ENCODE results near the gene TARP.
"Not testable (repeated sequence)": the region's sequence is repeated elsewhere in the genome, so short reads cannot be mapped to it uniquely, and the experiment has no call there.

The TARP gene

DNA sequence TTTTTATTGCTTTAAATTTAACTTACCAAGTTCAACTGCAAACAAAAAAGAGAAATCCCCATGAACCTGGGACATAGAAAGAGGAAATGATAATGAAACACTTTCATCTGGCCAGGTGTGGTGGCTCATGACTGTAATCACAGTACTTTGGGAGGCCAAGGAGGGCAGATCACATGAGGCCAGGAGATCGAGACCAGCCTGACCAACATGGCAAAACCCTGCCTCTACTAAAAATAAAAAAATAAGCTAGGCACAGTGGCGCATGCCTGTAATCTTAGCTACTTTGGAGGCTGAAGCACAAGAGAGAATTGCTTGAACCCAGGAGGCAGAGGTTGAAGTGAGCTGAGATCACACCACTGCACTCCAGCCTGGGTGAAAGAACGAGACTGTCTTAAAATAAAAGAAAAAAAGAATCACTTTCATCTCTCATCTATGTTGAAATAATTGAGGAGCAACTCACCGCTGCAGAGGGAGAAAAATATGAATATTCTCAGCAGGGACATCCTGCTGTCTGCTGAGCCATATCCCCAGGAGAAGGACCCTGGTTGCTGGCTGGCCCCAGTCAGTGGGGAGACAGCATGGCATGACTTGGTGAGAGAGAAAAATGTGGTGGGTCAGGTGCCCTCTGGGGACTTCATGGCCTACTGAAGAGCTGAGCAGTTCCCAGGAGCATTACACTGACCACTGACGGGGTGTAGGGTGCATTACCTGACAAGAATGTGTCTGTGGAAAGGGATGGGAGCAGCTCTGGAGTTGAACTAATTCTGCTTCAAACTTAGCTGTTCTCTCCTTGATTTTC lies 22.8 kb upstream of the TARP start:
- no peak for DNase-seq

DNA sequence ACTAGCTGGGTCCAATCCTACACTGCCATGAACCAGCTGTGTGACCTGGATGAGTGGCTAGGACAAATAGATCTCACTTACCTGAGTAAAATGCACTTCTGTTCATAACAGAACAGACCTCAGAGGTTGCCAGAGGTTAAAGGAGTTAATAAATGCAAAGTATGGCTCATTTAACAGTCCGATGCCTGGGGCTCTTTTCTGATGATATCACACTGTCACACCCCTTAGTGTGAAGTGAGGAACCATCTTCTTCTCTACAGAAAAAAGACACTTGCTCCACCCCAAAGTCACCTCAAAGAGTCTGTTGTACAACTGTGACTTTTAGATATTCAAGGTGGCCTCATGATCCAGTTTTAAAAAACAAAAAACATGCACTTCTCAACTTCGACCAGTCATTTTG lies 21.5 kb upstream of the TARP start:
- DNase-seq, result no peak

DNA sequence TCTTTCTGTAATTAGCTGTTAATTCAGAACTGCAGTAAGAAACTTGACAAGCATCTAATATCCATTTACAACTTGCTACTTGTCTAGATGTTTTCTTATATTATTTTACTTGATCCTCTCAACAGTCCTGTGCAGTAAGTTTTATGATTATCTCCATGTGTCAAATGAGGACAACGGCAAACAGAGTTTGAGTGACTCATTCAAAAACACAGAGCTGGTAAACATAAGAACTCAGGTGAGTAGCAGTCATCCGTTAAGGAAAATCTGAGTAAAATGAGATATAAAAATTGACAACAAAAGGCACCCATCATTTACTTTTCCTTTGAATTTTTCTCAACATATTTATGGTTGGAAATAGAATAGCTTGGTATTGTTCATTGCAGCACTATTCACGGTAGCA lies 19.0 kb upstream of the TARP start:
- DNase-seq, result no peak

DNA sequence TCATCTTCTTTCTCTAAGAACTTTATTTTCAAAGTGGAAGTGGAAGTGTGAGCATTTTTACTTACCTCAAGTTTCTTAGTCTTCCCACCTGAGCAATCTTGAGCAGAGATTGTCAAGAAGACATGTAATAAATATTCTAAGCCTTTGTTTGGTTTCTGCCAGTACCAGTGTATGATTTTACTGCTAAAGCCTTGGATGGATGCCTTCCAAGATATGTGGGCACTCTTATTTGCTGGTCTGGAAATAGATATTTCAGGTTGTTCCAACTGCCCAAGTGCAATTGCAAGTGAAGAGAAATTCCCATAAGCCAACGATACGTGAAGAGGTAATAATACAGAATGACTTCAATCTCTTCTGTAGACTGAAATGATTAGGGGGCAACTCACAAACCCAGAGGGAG lies 18.2 kb upstream of the TARP start:
- DNase-seq, result no peak

DNA sequence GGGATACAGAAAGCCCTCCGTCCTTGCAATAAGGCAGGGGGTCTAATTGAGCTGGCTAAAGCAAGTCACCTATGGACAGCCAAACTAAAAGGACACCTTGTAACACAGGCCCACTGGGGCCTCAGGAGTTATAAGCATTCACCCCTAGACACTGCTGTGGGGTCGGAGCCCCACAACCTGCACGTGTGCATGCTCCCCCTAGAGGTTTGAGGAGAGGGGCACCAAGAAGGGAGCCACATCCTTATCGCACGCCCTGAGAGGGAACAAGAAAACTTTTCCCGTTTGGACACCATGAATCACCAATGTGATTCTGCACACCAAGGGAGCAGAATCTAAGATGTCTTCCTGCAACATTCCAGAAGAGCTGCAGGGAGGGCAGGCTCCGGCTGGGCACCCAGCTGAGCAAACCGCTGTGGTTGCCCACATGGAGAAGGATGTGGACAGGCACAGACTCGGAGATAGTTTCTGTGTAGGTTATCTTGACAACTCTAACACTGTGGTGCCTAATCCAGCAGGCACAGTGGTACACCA lies 17.7 kb upstream of the TARP start:
- DNase-seq, result no peak

DNA sequence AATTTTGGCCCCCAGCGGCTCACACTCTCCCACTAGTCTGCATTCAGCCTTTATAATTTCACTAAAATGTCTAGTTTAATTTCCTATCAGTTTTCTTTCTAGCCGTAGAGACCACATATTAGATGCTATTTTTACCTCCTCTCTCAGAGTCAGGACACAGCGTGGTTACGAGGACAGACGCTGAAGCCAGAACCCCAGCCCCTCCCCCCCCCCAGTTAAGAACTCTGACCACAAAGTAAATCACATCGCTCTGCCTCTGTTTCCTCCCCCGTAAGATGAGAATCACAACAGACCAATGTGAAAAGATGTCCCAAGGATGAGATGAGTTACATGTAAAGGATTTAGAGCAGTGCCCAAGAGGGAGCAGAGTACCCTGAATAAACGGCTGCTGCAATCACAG lies 11.1 kb upstream of the TARP start:
- no peak for DNase-seq

DNA sequence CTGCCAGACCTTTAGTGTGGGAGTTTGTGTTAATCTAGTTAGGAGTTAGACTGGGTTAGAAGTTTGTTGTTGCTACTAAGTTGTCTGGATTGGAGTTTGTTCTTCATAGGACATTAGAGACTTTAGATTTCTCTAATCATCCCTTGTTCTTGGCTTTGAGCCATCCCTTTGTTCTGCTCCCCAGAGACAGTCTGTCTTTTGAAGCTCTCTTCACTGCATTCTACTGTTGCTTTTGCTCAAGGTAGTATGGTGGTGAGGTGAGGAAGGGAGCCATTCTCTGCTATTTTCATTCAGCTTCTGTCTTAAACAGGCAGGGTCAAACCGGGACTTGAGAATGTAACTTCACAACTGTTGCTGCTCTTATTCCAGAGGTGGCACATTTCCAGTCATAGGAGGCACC lies 10.4 kb upstream of the TARP start:
- no peak for DNase-seq

DNA sequence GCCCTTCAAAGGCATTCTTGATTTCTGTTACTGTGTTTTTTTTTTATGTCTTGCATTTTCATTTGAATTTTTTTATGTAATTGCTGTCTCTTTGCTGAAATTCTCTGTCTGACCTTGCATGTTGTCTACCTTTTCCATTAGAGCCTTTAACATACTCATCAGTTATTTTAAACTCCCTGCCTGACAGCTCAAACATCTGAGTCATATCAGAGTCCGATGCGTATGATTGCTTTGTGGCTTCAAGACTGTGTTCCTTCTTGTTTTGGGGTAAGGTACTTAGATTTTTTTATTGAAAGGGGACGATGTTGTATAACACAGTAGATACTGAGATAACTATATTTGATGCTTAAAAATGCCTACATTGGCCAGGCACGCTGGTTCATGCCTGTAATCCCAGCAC lies 9.7 kb upstream of the TARP start:
- DNase-seq, result no peak

DNA sequence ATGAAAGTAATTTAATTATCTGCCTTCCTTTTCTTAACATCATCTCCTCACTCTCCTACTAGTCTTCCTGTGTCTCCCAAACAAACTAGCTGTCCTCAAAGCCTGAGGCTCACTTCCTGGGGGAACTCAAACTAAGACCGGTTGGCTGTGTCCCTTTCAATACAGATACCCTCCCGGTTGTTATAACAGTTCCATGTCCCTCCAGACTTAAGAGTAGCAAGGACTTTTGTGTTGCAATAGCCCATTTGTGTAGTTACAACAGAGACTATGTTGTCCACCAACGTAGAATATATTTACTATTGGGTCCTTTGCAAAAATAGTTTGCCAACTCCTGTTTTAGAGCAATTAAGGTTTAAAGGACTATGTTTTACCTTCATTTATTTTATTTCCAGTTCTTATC lies 8.6 kb upstream of the TARP start:
- no peak for DNase-seq

DNA sequence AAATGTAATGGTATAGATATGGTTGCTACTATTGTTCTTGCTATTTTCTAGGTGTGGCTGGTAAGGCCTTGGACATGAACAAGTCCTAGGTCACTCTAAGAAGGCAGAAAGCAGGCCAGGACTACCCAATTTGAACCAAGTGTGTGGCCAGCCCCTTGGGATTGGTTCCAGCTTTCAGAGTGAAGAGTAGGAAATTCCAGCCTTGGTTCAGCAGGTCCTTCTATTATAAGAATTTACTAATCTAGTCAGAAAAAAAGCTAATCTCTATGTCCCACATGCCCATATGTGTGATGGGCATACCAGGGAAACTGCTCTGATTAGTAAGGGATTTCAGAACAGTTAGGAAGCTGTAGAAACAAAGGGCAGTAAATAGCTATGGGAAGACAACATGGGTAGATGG lies 7.8 kb upstream of the TARP start:
- no peak for DNase-seq

DNA sequence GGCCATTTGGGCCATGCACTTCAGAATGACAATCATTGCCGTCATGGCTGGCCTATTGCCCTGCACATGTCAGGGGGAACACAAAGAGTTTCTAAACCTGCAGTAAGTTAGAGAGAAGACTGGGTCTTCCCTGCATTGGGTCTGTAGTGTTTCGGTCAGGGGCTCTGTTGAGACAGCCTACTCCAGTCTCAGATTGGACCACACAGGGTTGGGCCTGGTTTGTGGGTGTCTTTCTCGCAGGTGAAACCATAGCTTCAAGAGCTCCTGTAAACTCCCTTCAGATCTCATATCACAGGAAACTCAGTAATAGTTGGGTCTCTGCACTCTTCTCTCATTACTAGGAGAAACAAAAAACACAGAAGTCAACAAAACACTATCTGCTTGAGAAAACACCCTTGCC lies 7.3 kb upstream of the TARP start:
- DNase-seq, result no peak

DNA sequence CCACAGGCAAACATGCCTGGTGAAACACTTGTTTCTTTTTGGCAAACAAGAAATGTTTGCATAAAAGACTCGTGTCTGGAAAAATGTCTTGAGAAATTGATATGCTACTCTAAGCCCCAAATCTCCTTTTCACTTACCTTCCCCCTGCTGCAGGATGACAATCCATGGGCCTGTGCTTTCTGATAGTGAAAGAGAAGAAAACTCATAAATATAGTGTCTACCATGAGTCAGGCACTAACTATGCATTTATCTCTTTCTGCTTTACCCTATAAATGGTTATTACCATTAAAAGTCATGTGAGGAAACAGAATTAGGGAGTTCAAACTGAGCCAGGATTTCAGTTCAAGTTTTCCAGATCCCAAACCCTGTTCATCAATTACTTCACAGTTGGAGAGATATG lies 6.6 kb upstream of the TARP start:
- no peak for DNase-seq

DNA sequence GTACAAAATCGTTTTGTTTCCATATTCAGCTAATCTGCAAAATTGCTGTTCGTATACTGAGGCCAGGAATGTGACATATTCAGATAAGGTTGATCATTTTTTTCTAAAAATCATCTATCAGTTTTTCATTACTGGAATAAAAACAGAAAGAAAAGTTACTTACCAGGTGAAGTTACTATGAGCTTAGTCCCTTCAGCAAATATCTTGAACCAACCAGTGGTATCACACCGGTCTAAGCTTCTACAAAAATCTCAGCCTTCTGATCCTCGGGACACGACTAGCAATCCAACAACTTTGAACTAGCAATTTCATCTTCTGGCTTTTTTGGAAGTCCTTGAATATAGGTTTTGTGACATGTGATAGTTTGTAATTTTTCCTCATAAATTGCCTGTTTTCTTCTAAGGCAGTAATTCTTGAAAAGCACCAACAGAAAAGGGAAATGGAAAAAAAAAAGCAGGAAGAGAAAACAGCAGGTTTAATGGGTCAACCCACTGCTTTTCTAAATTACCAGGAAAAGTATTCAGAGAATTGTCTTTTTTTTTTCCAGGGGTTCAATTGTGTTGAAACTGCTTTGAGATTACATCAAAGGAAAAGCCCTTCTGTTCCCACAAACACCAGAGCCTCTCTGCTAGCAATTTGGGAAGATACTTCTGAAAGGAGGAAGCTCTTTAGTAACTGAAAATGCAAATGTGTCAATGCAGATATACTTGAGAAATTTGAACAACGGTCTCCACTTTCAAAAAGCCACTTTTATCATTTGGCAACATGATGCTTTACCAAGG lies 2.9 kb upstream of the TARP start:
- DNase-seq, result no peak

DNA sequence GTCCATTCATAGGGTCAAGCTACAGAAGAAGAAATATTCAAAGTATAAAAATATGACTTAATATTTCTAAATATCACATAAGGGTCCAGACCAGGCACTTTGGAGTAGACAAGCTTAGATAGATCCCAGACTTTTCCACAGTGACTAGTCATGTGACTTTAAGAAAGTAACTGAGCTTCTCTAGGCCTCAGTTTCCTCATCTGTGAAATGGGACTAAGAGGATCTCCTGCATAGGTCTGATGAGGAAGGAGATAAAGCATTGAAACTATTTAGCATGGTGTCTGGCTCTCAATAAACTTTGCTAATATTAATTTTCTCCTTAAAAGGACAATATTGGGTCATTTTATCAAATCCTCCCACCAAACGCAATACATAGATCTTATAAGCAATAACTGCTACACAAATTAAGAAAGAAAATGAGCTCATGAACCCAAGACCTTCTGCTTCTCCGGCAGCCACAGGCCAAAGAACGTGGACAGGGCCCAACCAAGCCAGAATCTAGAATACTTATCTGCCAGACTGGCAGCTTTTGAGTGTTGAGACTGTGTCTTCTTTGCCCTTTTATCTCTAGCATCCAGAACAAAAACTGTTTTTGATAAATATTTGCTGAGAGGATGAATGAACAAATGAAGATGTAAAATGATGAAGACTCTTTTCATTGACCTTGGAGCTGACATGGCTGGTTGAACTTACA lies 1.6 kb upstream of the TARP start:
- no peak for DNase-seq

DNA sequence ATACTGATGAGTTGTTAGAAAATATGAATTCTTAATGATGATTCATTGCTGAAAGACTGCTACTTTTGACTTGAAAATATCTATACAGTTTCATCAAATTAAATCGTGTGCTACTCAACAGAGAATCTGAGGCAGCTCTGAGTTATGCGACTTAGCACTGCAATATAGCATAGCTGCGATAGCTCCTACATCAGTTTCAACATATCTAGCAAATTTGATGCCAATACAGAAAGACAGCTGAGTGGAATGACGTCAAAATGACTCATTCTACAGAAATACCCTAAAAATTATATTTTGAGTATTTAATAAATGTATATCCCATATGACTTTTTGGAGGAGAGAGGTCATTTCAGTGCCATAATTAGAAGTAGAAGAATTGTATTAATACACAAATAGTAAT lies 1.1 kb upstream of the TARP start:
- DNase-seq, result no peak

DNA sequence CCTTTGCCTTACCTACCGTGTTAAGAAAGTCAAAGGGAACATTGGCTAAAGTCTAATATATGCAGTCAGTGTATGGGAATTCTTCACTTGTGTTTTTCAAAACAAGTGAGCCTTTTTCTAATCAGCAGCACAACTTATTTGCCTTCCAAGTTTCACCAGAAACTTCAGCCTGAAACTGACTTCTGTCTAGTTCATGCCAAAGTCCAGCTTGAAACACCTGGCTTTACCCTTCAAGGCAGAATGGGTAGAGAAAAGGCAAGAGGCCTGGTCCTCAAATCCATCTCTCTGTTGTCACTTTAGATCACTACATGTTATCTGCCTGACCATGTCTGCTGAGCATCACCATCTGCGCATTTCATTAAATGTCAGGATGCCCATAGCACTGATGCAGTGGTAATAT lies 3.0 kb downstream of the TARP start:
- not testable (repeated sequence) for DNase-seq

DNA sequence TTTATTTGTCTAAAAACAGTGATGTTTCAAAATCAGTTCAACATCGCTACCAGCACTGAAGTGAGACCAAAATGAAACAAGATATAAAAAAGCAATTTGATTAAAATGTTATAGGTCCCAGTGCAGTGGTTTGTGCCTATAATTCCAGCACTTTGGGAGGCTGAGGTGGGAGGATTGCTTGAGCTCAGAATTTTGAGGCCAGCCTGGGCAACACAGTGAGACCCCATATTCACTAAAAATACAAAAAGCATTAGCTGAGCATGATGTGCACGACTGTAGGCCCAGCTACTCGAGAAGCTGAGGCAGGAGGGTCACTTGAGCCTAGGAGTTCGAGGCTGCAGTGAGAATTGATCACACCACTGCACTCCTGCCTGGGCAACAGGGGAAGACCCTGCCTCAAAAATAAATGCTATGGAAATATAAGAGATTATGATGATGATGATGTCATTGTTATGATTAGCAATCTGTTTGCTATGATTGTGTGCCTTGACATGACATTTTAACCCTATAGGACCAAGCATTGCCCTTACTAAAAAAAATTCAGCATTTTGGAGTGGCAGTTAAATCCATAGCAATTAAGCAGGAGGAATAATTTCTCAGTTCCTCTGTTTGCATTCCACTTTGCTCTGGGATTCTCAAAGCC lies 3.6 kb downstream of the TARP start:
- not testable (repeated sequence) for DNase-seq

DNA sequence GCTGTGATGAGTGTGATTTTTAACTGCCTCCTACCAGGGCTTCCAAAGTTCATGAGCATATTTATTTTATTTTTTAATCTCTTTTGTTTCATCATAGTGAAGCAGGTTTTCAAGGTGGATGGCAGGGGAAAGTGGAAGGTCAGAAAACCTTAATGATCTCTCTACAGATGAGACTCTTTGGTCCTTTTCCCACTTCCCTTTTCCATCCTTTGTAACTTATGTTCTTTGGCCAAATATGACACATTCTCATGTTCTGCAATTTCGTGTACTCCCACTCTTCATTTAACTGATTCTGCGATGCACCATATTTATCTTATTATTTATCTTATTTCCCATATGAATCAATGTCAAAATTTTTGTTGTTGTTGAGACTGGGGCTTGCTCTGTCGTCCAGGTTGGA lies 7.5 kb downstream of the TARP start:
- not testable (repeated sequence) for DNase-seq

DNA sequence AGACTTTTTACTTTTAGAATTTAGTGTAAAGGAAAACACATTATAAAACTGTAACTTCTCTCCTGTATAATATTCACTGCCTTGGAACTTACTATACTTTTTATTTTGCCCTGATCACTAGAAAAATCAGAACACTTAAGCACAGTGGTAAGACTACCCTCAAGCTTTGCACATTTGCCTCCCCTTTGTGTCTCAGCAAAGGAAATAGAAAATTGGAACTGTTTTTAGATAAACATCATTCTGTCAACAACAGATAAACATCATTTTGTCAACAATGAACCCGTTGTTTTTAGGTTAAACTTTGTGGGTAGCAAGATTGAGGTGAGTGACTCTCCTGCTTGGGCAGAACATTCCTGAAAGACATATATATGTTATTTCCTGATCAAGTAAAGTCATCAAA lies 8.8 kb downstream of the TARP start:
- not testable (repeated sequence) for DNase-seq

DNA sequence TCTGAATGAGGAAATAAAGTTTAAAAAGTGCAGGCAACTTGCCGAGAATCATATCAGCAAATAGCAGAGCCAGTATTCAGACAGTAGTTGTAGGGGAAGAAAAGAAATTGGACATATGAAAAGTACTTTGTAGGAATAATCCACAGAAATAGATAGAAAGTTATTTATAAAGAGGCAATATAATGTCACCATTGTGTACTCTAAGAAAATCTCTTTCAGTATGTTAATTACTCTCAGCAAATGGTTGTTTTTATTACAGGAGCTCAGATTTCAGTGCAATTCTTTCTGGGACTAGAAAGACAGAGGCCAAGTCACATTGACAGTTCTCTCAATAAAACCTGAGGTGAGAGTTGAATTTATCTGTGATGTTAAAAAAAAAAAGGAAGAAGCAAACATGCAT lies 10.2 kb downstream of the TARP start:
- DNase-seq, result not testable (repeated sequence)

DNA sequence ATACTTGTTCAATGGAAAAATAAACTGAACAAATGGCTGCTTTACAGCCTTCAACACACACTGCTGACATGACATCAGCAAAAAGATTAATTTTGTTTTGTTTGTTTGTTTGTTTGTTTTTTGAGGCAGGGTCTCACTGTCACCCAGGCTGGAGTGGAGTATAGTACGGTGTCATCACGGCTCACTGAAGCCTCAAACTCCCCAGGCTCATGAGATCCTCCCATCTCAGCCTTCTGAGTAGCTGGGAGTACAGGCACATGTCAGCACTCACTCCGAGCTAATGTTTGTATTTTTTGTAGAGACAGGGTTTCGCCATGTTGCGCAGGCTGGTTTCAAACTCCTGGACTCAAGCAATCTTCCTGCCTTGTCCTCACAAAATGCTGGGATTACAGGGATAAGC lies 10.9 kb downstream of the TARP start:
- DNase-seq, result no peak

DNA sequence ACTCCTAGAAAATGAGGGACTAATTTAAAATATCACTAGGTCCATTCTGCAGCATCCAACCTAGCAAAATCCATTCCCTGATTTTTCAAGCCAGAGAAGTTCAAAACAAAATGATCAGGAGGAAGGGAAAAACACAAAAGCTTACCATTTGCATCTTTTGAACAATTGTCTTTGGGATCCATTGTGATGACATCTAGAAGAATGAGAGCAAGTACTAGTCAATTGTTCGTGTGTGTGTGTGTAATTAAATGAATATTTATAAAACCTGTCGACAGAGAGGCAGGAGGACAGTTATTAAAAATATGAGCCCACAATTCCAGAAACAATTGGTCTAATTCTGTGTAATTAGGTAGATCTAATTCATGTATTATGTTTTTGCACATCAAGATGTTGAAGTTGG lies 11.4 kb downstream of the TARP start:
- not testable (repeated sequence) for DNase-seq

DNA sequence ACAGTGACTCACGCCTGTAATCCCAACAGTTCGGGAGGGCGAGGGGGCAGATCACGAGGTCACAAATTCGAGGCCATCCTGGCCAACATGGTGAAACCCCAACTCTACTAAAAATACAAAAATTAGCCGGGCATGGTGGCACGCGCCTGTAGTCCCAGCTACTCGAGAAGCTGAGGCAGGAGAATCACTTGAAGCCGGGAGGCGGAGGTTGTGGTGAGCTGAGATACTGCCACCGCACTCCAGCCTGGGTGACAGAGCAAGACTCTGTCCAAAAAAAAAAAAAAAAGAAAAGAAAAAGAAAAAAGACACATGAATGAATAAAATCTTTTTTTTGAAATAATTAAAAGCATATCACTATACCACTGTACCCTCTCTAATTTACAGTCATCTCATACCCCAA lies 11.8 kb downstream of the TARP start:
- DNase-seq, result not testable (repeated sequence)
